ENCODE measurements around the gene BID. TPM values are rescaled to one million over a fixed set of nuclear protein-coding genes. Genes with fewer than 3 reads are reported as not detected.

The BID gene
- total RNA-seq (10 to 100 TPM; 37.4 to 37.6 TPM), polyA plus RNA-seq (100 to 1,000 TPM in 1 of 2 donors, 10 to 100 TPM in 1; 13.1 to 179 TPM)
- long read RNA-seq, donor 1, transcript BID-215 (6 exons, 2,199 nt): major isoform, 11 of 15 reads
- long read RNA-seq, donor 1, partial matches to known transcripts: 0 of 15 reads
- long read RNA-seq, donor 1, other reads (novel, unspliced or antisense): 0 of 15 reads
- long read RNA-seq, donor 2, partial matches to known transcripts: 0 of 7 reads
- long read RNA-seq, donor 2, other reads (novel, unspliced or antisense): 0 of 7 reads
- long read RNA-seq, donor 3, transcript BID-215 (6 exons, 2,199 nt): major isoform, 7 of 8 reads
- long read RNA-seq, donor 3, partial matches to known transcripts: 0 of 8 reads
- long read RNA-seq, donor 3, other reads (novel, unspliced or antisense): 0 of 8 reads
- long read RNA-seq, donor 4, transcript BID-215 (6 exons, 2,199 nt): major isoform, 5 of 7 reads
- long read RNA-seq, donor 4, partial matches to known transcripts: 0 of 7 reads
- long read RNA-seq, donor 4, other reads (novel, unspliced or antisense): 0 of 7 reads
- long read RNA-seq, donor 5, transcript BID-215 (6 exons, 2,199 nt): major isoform, 16 of 25 reads
- long read RNA-seq, donor 5, partial matches to known transcripts: 0 of 25 reads
- long read RNA-seq, donor 5, other reads (novel, unspliced or antisense): 0 of 25 reads

GRCh38 chr22:17774206-17774925, at the start of gene BID:
Gene BID, minus strand, starts transcription at chr22:17774469. Its CDS starts 24,353 bp downstream, at chr22:17750116.
- Histone ChIP-seq H3K36me3 (ENCODE audit: control insufficient read depth in 4 of 4, insufficient read depth in 4 of 4, low read length in 4 of 4) (no peaks in the 10 kb centered on the region), H3K27ac (ENCODE audit: low read depth in 1 of 2, low read length in 1 of 2) (peak within 1 kb of the TSS; percentile 27 to 59), H3K4me3 (peak within 1 kb of the TSS; percentile 76), H3K9ac (ENCODE audit: insufficient read depth in 1 of 2, low read length in 2 of 2) (no peak within 1 kb of the TSS), H3K9me3 (ENCODE audit: control insufficient read depth in 4 of 4, insufficient read depth in 3 of 4, low read length in 3 of 4) (no peaks in the 10 kb centered on the region), H3K27me3 (ENCODE audit: control insufficient read depth in 3 of 3, insufficient read depth in 3 of 3, low read length in 2 of 3) (no peaks in the 10 kb centered on the region), H3K4me1 (ENCODE audit: control insufficient read depth in 5 of 5, insufficient read depth in 5 of 5, low read length in 5 of 5) (peaks cover 0 to 16% (median 0%) of the 10 kb centered on the region in 5 donors)
- peak; percentile 32 for ATAC-seq (ENCODE audit: insufficient read depth, low FRiP score)
- peak in 1 of 3 donors; percentile 42 for DNase-seq
- 1% methylated on average over 32 to 64 of the region's 64 CpGs for WGBS, 2 donors
- TF ChIP-seq CTCF (IDR thresholded peaks at IDR 0.05; ENCODE audit: control extremely low read depth, extremely low read depth): no peak

GRCh38 chr22:17823964-17824363, 49.7 kb upstream of the BID start:
- H3K9ac ChIP-seq (ENCODE audit: insufficient read depth in 1 of 2, low read length in 2 of 2): no peak overlapping the region
- 88 to 91% methylated on average over 15 of the region's 15 CpGs for WGBS, 2 donors
- ATAC-seq (ENCODE audit: insufficient read depth, low FRiP score): no peak
- no peak for DNase-seq
- H3K9me3 ChIP-seq (ENCODE audit: control insufficient read depth in 4 of 4, insufficient read depth in 3 of 4, low read length in 3 of 4): no peaks in the 10 kb centered on the region
- no peak overlapping the region for H3K27ac ChIP-seq (ENCODE audit: low read depth in 1 of 2, low read length in 1 of 2)
- no peak overlapping the region for H3K4me3 ChIP-seq
- no peaks in the 10 kb centered on the region for H3K27me3 ChIP-seq (ENCODE audit: control insufficient read depth in 3 of 3, insufficient read depth in 3 of 3, low read length in 2 of 3)
- H3K36me3 ChIP-seq (ENCODE audit: control insufficient read depth in 4 of 4, insufficient read depth in 4 of 4, low read length in 4 of 4): peaks cover 0 to 21% (median 16%) of the 10 kb centered on the region in 4 donors
- no peaks in the 10 kb centered on the region for H3K4me1 ChIP-seq (ENCODE audit: control insufficient read depth in 5 of 5, insufficient read depth in 5 of 5, low read length in 5 of 5)
- no peak for TF ChIP-seq CTCF (IDR thresholded peaks at IDR 0.05; ENCODE audit: control extremely low read depth, extremely low read depth)

GRCh38 chr22:17823226-17823625, 49.0 kb upstream of the BID start:
- Histone ChIP-seq H3K36me3 (ENCODE audit: control insufficient read depth in 4 of 4, insufficient read depth in 4 of 4, low read length in 4 of 4) (peaks cover 0 to 26% (median 13%) of the 10 kb centered on the region in 4 donors), H3K9me3 (ENCODE audit: control insufficient read depth in 4 of 4, insufficient read depth in 3 of 4, low read length in 3 of 4) (no peaks in the 10 kb centered on the region), H3K27ac (ENCODE audit: low read depth in 1 of 2, low read length in 1 of 2) (no peak overlapping the region), H3K9ac (ENCODE audit: insufficient read depth in 1 of 2, low read length in 2 of 2) (no peak overlapping the region), H3K4me1 (ENCODE audit: control insufficient read depth in 5 of 5, insufficient read depth in 5 of 5, low read length in 5 of 5) (no peaks in the 10 kb centered on the region), H3K4me3 (no peak overlapping the region), H3K27me3 (ENCODE audit: control insufficient read depth in 3 of 3, insufficient read depth in 3 of 3, low read length in 2 of 3) (no peaks in the 10 kb centered on the region)
- 67 to 89% methylated on average over 4 of the region's 4 CpGs for WGBS, 2 donors
- ATAC-seq (ENCODE audit: insufficient read depth, low FRiP score): no peak
- DNase-seq: no peak
- TF ChIP-seq CTCF (IDR thresholded peaks at IDR 0.05; ENCODE audit: control extremely low read depth, extremely low read depth): no peak

All from lung (tissue), 16 donors.